ENCODE data around the gene NSRP1. TPM values are rescaled to one million over a fixed set of nuclear protein-coding genes. Genes with fewer than 3 reads are reported as not detected.

NSRP1 gene
- total RNA-seq, 1 donor = 12.7 TPM

GRCh38 chr17:30191072-30191471 is 74.5 kb downstream of the NSRP1 start:
- Histone ChIP-seq H3K4me2 (ENCODE audit: insufficient read depth, low read length) (no peak overlapping the region), H3K9me3 (ENCODE audit: low read depth, low read length) (no peaks in the 10 kb centered on the region), H2AFZ (ENCODE audit: low read length) (no peak overlapping the region), H3K27me3 (ENCODE audit: insufficient read depth, low read length) (peaks cover 3% of the 10 kb centered on the region), H3K4me3 (ENCODE audit: insufficient read depth, low read length) (no peak overlapping the region), H3K36me3 (ENCODE audit: insufficient read depth, low read length) (no peaks in the 10 kb centered on the region), H4K20me1 (ENCODE audit: insufficient read depth, low read length) (no peaks in the 10 kb centered on the region), H3K79me2 (ENCODE audit: insufficient read depth, low read length) (no peaks in the 10 kb centered on the region), H3K4me1 (ENCODE audit: insufficient read depth, low read length) (no peaks in the 10 kb centered on the region), H3K27ac (ENCODE audit: low read depth, low read length) (no peak overlapping the region)
- TF ChIP-seq CTCF (IDR thresholded peaks at IDR 0.05; ENCODE audit: extremely low read depth, low read depth, low read length) = no peak
- no peak for DNase-seq (ENCODE audit: insufficient read length, low spot score, missing footprints)

GRCh38 chr17:30196504-30196903 is 79.9 kb downstream of the NSRP1 start:
- DNase-seq (ENCODE audit: insufficient read length, low spot score, missing footprints) = no peak
- peaks cover 12% of the 10 kb centered on the region for H3K4me1 ChIP-seq (ENCODE audit: insufficient read depth, low read length)
- H2AFZ ChIP-seq (ENCODE audit: low read length) = no peak overlapping the region
- no peak overlapping the region for H3K4me2 ChIP-seq (ENCODE audit: insufficient read depth, low read length)
- no peaks in the 10 kb centered on the region for H3K79me2 ChIP-seq (ENCODE audit: insufficient read depth, low read length)
- no peak overlapping the region for H3K27ac ChIP-seq (ENCODE audit: low read depth, low read length)
- no peaks in the 10 kb centered on the region for H3K36me3 ChIP-seq (ENCODE audit: insufficient read depth, low read length)
- H3K4me3 ChIP-seq (ENCODE audit: insufficient read depth, low read length) = no peak overlapping the region
- H3K27me3 ChIP-seq (ENCODE audit: insufficient read depth, low read length) = peaks cover 3% of the 10 kb centered on the region
- no peak for TF ChIP-seq CTCF (IDR thresholded peaks at IDR 0.05; ENCODE audit: extremely low read depth, low read depth, low read length)
- H4K20me1 ChIP-seq (ENCODE audit: insufficient read depth, low read length) = no peaks in the 10 kb centered on the region
- no peaks in the 10 kb centered on the region for H3K9me3 ChIP-seq (ENCODE audit: low read depth, low read length)

GRCh38 chr17:30197416-30197815 is 80.8 kb downstream of the NSRP1 start:
- Histone ChIP-seq H3K27ac (ENCODE audit: low read depth, low read length) (no peak overlapping the region), H3K4me3 (ENCODE audit: insufficient read depth, low read length) (no peak overlapping the region), H3K27me3 (ENCODE audit: insufficient read depth, low read length) (peaks cover 3% of the 10 kb centered on the region), H3K4me1 (ENCODE audit: insufficient read depth, low read length) (peaks cover 12% of the 10 kb centered on the region), H4K20me1 (ENCODE audit: insufficient read depth, low read length) (no peaks in the 10 kb centered on the region), H3K4me2 (ENCODE audit: insufficient read depth, low read length) (no peak overlapping the region), H3K9me3 (ENCODE audit: low read depth, low read length) (no peaks in the 10 kb centered on the region), H2AFZ (ENCODE audit: low read length) (no peak overlapping the region), H3K36me3 (ENCODE audit: insufficient read depth, low read length) (no peaks in the 10 kb centered on the region), H3K79me2 (ENCODE audit: insufficient read depth, low read length) (no peaks in the 10 kb centered on the region)
- TF ChIP-seq CTCF (IDR thresholded peaks at IDR 0.05; ENCODE audit: extremely low read depth, low read depth, low read length) = no peak
- DNase-seq (ENCODE audit: insufficient read length, low spot score, missing footprints) = no peak

- Histone ChIP-seq H3K36me3 (ENCODE audit: insufficient read depth, low read length) (no peaks in the 10 kb centered on the region), H3K9me3 (ENCODE audit: low read depth, low read length) (no peaks in the 10 kb centered on the region), H3K27me3 (ENCODE audit: insufficient read depth, low read length) (no peaks in the 10 kb centered on the region), H3K4me3 (ENCODE audit: insufficient read depth, low read length) (no peak overlapping the region), H2AFZ (ENCODE audit: low read length) (no peak overlapping the region), H4K20me1 (ENCODE audit: insufficient read depth, low read length) (no peaks in the 10 kb centered on the region), H3K4me2 (ENCODE audit: insufficient read depth, low read length) (no peak overlapping the region), H3K79me2 (ENCODE audit: insufficient read depth, low read length) (no peaks in the 10 kb centered on the region), H3K27ac (ENCODE audit: low read depth, low read length) (peak overlapping the region; percentile 52), H3K4me1 (ENCODE audit: insufficient read depth, low read length) (peaks cover 12% of the 10 kb centered on the region)
- no peak for DNase-seq (ENCODE audit: insufficient read length, low spot score, missing footprints)
- TF ChIP-seq CTCF (IDR thresholded peaks at IDR 0.05; ENCODE audit: extremely low read depth, low read depth, low read length) = no peak
These were observed 83.0 kb downstream of the NSRP1 start for GRCh38 chr17:30199600-30199999.
